C4-2B (cell line): ENCODE results near the gene NHS.

Source experiments
- H3K27ac ChIP-seq: fragments of 450-650 bp; 2 replicates; pipeline ENCODE4 v1.5.1; 2017
- ZFX ChIP-seq: fragments of 450-650 bp; IDR thresholded peaks from 2 replicates; pipeline ENCODE4 v1.6.1; 2017
- TF ChIP-seq, protein P1 (sequence below): fragments of 450-650 bp; conservative IDR thresholded peaks from 2 replicates; pipeline ENCODE4 v1.5.1; 2017; ENCODE audit warnings: mild to moderate bottlenecking

Gene NHS

GRCh38 chrX:17736856-17737709 is 362.1 kb downstream of the NHS start, which contains the start of gene SCML1:
Gene SCML1, plus strand, starts transcription at chrX:17737493. Its CDS starts 6,694 bp downstream, at chrX:17744187.
- TF ChIP-seq, protein P1, sequence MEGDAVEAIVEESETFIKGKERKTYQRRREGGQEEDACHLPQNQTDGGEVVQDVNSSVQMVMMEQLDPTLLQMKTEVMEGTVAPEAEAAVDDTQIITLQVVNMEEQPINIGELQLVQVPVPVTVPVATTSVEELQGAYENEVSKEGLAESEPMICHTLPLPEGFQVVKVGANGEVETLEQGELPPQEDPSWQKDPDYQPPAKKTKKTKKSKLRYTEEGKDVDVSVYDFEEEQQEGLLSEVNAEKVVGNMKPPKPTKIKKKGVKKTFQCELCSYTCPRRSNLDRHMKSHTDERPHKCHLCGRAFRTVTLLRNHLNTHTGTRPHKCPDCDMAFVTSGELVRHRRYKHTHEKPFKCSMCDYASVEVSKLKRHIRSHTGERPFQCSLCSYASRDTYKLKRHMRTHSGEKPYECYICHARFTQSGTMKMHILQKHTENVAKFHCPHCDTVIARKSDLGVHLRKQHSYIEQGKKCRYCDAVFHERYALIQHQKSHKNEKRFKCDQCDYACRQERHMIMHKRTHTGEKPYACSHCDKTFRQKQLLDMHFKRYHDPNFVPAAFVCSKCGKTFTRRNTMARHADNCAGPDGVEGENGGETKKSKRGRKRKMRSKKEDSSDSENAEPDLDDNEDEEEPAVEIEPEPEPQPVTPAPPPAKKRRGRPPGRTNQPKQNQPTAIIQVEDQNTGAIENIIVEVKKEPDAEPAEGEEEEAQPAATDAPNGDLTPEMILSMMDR, result no peak
- no peak for TF ChIP-seq ZFX
- peak within 1 kb of the TSS; percentile 92 for H3K27ac ChIP-seq

GRCh38 chrX:17737710-17737985 is 362.6 kb downstream of the NHS start:
- TF ChIP-seq, protein P1, result no peak
- TF ChIP-seq ZFX, result no peak
- peak overlapping the region; percentile 92 for H3K27ac ChIP-seq

DNA sequence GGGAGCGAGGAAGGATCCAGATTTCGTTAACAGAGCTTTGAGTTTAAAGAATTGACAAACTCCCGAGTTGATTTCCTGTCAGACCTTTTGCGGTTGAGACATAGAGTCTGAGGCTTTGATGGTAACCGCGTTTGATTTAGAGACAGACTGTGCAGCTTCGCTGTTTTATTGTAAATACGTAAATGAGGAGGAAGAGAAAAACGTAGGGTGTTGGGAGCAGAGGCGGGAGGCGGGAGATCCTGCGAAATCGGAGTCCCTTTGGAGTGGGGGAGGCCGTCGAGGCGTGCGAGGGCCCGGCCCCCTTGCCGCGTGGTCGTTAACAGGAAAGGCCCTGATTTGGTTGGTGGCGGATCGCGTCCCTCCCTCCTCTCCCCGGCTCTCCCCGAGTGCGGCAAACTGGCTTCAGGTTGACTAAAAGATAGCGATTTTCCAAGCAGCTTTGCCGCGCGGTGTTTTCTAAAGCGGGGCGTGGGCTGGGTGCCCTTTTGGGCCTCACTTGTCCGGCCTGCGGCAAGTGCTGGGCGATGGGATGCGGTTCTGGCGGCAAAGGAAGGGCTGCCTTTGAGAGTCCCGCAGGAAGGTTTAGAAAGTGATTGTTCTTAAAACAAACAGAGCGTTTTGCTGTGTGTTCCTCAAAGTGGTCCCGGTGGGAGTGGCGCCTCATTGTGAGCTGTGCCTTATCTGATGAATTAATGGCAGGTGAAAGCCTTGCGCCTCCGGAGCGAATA is 363.1 kb downstream of the NHS start:
- peak overlapping the region; percentile 92 for H3K27ac ChIP-seq
- no peak for TF ChIP-seq ZFX
- TF ChIP-seq, protein P1, result no peak

DNA sequence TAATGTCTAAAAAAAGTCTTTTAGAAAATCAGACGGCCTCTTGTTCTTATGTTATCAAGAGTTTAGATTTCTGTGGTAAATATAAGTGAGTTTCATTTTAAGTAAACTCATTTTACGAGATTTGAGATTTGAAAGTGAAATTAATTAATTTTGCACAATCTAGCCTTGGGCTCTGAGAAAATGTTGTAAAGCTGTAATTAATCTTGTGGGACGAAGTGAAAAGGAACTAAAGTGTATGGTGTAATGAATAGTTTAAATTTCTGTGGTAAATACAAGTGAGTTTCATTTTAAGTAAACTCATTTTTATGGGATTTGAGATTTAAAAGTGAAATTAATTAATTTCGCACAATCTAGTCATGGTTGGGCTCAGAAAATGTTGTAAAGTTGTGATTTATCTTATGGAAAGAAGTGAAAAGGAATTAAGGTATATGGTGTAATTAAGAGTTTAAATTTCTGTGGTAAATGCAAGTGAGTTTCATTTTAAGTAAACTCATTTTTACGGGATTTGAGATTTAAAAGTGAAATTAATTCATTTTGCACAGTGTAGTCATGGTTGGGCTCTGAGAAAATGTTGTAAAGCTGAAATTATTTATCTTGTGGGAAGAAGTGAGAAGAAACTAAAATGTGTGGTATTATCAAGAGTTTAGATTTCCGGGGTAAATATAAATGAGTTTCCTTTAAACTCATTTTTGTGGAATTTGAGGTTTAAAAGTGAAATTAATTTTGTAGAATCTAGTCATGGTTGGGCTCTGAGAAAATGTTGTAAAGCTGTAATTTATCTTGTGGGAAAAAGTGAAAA is 363.9 kb downstream of the NHS start:
- no peak for TF ChIP-seq ZFX
- TF ChIP-seq, protein P1, result no peak
- H3K27ac ChIP-seq, result peak overlapping the region; percentile 92

- no peak overlapping the region for H3K27ac ChIP-seq
- TF ChIP-seq ZFX, result no peak
- TF ChIP-seq, protein P1, result no peak
Observed at GRCh38 chrX:17740137-17741122, 365.4 kb downstream of the NHS start.

- H3K27ac ChIP-seq, result no peak overlapping the region
- no peak for TF ChIP-seq ZFX
- TF ChIP-seq, protein P1, result no peak
Observed at GRCh38 chrX:17741123-17741511, 366.1 kb downstream of the NHS start.
